Lower leg skin (tissue), 3 donors: ENCODE results near the gene GRB10.

Experiments used
- CTCF ChIP-seq, 3 donors: fragments of 450-650 bp; IDR thresholded peaks; one replicate each; pipeline ENCODE4 v1.5.1; 2016; ENCODE audit warnings: antibody characterized with exemption in 3 of 3, mild to moderate bottlenecking in 3 of 3, moderate library complexity in 2 of 3
- POLR2A ChIP-seq, 2 donors: fragments of 450-650 bp; IDR thresholded peaks; one replicate each; pipeline ENCODE4 v1.6.1; 2016 to 2017; ENCODE audit warnings: antibody characterized with exemption in 2 of 2, mild to moderate bottlenecking in 1 of 2, moderate library complexity in 1 of 2

DNA sequence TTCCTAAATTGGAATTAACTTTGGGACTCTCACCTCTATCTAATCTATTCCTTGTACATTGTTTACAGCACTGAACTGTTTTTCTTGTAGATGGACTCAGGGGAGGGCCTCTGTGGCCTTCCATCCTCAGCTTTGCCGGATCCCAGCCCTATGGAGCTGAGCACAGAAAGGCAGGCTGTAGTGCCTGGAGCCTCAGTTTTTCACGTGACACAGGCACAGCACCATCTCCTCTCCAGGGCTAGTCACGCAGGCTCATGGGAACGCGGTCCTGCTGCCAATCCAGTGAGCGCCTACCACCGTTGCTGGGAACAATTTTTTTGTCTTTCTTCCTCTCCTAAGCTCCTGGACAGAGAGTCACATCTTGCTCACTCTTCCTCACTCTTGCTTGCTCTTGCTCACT, 141.9 kb downstream of the GRB10 start:
- TF ChIP-seq CTCF (IDR thresholded peaks at IDR 0.05) (no peak), POLR2A (IDR thresholded peaks at IDR 0.05) (no peak)
